NCI-H2227 (cell line): ENCODE measurements around the gene MMUT.
"Not testable (repeated sequence)": the region's sequence is repeated elsewhere in the genome, so short reads cannot be mapped to it uniquely, and the experiment has no call there.

Experiments
- DNase-seq: peaks from one replicate; lab custom pipeline; 2025; ENCODE audit not compliant: unreplicated experiment; lab: John Stamatoyannopoulos, UW

MMUT gene

DNA sequence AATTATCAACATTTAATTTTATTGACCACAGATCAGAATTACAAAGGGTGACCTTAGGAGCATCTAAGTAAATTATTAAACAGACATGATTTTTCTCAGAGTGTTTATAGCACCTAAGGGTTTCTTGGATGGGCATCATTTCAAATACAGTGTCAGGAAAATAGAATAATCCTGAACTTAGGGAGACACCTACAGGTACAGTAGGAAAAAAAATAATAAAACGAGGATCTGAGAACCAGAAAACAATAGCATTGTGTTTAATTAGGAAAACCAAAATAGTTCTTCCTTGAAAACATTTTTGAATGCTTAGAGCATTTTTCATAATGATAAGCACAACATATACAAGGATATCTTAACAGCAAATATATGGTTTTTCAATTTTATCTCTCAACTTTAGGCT lies 39.2 kb downstream of the MMUT start:
- DNase-seq, result no peak

DNA sequence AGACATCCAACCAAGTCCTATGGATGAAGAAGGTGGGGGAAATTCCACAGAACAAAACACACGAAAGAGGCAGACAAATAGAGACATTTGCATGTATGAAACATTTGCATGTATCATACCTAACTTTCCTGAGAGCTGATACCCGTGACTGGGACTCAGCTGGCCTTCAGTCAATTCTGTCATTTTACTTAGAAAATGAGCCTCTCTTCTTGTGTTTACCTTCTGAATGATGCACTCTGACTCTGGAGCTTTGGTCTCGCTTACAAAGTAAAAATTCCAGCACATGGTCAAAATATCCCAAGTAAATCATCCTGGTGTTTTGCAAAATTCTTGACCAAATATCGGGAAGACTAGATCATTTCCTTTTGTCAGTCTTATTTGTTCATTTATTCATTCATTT lies 46.9 kb downstream of the MMUT start:
- no peak for DNase-seq

GRCh38 chr6:49415358-49415757 lies 47.7 kb downstream of the MMUT start:
- no peak for DNase-seq

DNA sequence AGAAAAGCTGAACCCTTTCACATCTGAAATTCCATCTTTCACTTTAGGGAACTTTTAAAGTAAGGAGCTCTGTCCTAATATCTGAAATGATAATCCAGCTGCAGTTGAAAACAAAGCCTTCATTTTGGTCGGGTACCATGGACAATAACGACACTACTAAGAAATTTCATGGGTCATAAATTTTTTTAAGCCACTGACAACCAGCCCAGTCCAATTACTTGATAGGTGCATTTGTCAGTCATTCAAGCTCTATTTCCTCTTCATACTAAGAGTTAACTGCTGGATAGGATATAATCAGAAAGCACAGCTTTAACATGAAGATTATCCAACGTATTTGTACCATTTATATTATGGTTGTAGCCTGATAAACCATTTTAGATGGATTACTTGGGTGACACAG lies 52.5 kb downstream of the MMUT start:
- DNase-seq, result no peak

DNA sequence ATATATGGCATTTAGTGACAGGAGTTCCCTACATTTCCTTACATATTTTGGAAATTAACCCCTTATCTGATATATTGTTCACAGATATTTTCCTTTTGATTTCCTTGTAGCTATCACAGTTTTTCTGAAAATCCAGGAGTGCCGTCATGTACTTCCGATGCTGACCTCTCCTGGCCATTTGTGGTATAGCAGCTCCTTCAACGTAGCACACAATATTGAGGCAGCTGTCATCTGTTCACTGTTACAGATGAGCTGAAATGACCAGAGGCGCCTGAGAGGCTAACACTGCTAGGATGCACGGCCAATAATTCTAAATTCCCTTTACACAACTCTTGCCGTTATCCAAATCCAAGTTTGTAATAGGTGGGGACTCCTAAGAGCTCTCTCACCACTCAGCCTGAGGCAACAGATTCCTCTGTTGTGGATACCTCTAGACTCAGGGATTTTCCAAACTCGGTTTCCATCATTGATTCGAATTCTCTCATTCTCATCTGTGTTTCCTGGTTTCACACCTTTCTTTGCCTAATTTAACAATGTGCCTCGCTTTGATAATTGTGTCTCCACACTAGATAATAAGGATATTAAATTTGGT lies 53.0 kb downstream of the MMUT start:
- DNase-seq, result peak; percentile 62

DNA sequence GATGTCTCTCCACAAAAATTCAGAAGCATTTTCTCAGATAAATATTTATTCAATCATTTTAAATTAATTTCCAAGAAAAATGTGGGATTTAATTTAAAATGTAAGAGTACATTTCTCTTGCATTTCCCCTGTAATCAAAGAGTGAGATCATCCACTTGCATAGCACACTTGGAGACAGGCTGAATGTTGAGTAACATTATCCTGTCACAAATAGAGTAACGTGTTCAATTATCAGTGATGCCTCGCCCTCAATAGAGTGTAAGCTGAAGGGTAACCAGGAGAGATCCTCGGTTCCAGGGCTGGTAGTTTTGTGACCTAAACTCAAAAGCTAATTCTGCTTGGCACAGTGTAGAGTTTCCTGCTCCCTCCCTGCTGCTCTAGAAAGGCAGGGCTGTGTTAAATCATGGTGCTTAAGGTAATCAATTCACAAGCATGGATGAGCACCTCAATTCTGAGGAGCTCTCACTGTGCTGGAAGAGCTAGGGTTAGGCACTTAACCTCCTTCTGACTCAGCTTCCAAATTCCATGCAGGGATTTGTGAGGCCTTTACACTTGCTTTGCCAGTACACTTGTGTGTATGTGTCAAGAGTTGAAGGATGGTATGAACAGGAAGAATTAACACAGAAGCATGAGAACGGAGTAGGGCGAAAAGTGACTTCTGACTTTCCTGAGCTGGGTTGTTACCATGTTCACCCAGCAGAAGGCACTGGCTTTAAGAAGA lies 56.6 kb downstream of the MMUT start:
- no peak for DNase-seq

DNA sequence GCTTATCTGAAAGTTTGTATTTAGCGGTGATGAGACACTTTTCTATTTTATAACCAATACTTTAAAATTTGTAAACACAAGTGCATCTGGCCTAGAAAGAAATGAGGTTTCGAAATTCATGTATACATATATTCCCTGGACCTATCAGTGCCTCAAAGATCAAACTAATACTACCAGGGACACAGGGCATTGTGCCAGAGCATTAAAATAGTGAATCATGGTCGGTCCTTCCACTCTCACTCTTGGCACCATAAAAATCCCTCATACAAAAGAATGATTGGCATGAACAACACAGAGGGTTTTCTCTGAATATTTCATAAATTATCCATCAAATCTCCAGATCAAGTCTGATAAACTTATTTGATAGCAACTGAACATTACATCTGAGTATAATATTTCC lies 62.0 kb downstream of the MMUT start:
- DNase-seq, result no peak

GRCh38 chr6:49386667-49387508 lies 76.2 kb downstream of the MMUT start:
- not testable (repeated sequence) for DNase-seq

DNA sequence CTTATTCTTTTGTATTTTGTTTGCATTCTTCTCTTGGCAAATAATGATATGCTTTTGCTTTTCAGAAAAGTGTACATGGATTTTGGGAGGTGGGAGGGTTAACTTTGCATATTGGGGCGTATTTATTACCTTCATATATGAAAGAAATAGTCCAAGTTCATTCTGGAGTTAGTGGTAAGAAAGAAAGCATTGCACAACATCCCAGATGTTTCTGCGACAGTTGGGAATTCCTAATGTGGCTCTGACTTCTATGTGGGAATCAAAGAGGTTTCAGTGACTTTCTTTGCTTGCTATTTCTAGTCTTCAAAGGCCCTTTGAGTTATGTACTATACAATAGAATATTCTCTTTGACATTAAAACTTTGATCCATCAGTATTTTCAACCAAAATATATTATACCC lies 78.1 kb downstream of the MMUT start:
- no peak for DNase-seq
